ENCODE data around the gene KIFC1. TPM values are rescaled to one million over a fixed set of nuclear protein-coding genes. Genes with fewer than 3 reads are reported as not detected.

The KIFC1 gene
- total RNA-seq, 3 donors from 2014 or later (not counting 1 experiment from before 2014, with no cell fraction given) = 2.7 to 4.6 (median 3.3) TPM

- TF ChIP-seq CTCF (IDR thresholded peaks at IDR 0.05) = no peak
- Histone ChIP-seq H3K36me3 (ENCODE audit: control insufficient read depth, insufficient read depth, low read length) (peaks cover under 1% of the 10 kb centered on the region), H3K4me3 (ENCODE audit: low read length) (no peak overlapping the region), H3K9me3 (ENCODE audit: control insufficient read depth, insufficient read depth, low read length) (no peaks in the 10 kb centered on the region), H3K27me3 (ENCODE audit: control insufficient read depth, insufficient read depth, low read length) (no peaks in the 10 kb centered on the region), H3K27ac (ENCODE audit: low read length) (no peak overlapping the region), H3K4me1 (ENCODE audit: control insufficient read depth, insufficient read depth, low read length) (peaks cover 34% of the 10 kb centered on the region)
- ATAC-seq (no peak), DNase-seq (peak in 1 of 2 donors; percentile 51)
- intact Hi-C loops (cut with micrococcal nuclease) = no loop called here
- Mint-ChIP-seq H3K27ac (peak overlapping the region in 1 of 2 donors; percentile 100), H3K4me1 (peaks cover 18 to 20% of the 10 kb centered on the region in 2 donors), H3K27me3 (ENCODE audit: low read depth in 2 of 2) (no peaks in the 10 kb centered on the region), H3K36me3 (no peaks in the 10 kb centered on the region), H3K4me3 (no peak overlapping the region), H3K9me3 (no peaks in the 10 kb centered on the region)
- WGBS (ENCODE audit: insufficient coverage) = 85% methylated on average over 5 of the region's 5 CpGs
These were observed 15.6 kb downstream of the KIFC1 start for GRCh38 chr6:33407132-33407718.

GRCh38 chr6:33410050-33410710, 18.6 kb downstream of the KIFC1 start:
- peak overlapping the region; percentile 92 for H3K4me3 Mint-ChIP-seq
- peaks cover 54% of the 10 kb centered on the region for H3K4me1 ChIP-seq (ENCODE audit: control insufficient read depth, insufficient read depth, low read length)

GRCh38 chr6:33410711-33411631, 19.3 kb downstream of the KIFC1 start, which contains the start of gene PHF1:
Gene PHF1 (plus strand): TSS chr6:33411014. CDS start chr6:33412264, 1,250 bp downstream.
- peaks cover 45 to 56% of the 10 kb centered on the region in 2 donors for H3K4me1 Mint-ChIP-seq

More at GRCh38 chr6:33410050-33410710, 18.6 kb downstream of the KIFC1 start:
- ATAC-seq (peak; percentile 69 to 86 (median 74)), DNase-seq (peak; percentile 95 to 98)
- Mint-ChIP-seq H3K4me1 (peaks cover 38 to 48% of the 10 kb centered on the region in 2 donors), H3K27me3 (ENCODE audit: low read depth in 2 of 2) (no peaks in the 10 kb centered on the region), H3K27ac (peak overlapping the region; percentile 100), H3K36me3 (no peaks in the 10 kb centered on the region), H3K9me3 (no peaks in the 10 kb centered on the region)
- Histone ChIP-seq H3K36me3 (ENCODE audit: control insufficient read depth, insufficient read depth, low read length) (peaks cover 28% of the 10 kb centered on the region), H3K4me3 (ENCODE audit: low read length) (peak overlapping the region; percentile 84), H3K27me3 (ENCODE audit: control insufficient read depth, insufficient read depth, low read length) (no peaks in the 10 kb centered on the region), H3K27ac (ENCODE audit: low read length) (peak overlapping the region; percentile 98), H3K9me3 (ENCODE audit: control insufficient read depth, insufficient read depth, low read length) (no peaks in the 10 kb centered on the region)
- TF ChIP-seq CTCF (IDR thresholded peaks at IDR 0.05) = no peak
- under 1% methylated on average over 62 of the region's 65 CpGs for WGBS (ENCODE audit: insufficient coverage)
- intact Hi-C loops (cut with micrococcal nuclease) = loop anchor here (1.0 to 5.0 kb wide), 6 partner anchors 8 to 208 kb away; partner anchors contain the start of genes CUTA, HSD17B8, KIFC1 and RXRB

More at GRCh38 chr6:33410711-33411631, 19.3 kb downstream of the KIFC1 start, which contains the start of gene PHF1:
- H3K27ac ChIP-seq (ENCODE audit: low read length) = peak within 1 kb of the TSS; percentile 98
- H3K4me3 ChIP-seq (ENCODE audit: low read length) = peak within 1 kb of the TSS; percentile 84
- H3K27ac Mint-ChIP-seq = peak within 1 kb of the TSS; percentile 100
- H3K4me3 Mint-ChIP-seq = peak within 1 kb of the TSS; percentile 92
- H3K27me3 ChIP-seq (ENCODE audit: control insufficient read depth, insufficient read depth, low read length) = no peaks in the 10 kb centered on the region
- no peak for TF ChIP-seq CTCF (IDR thresholded peaks at IDR 0.05)
- H3K4me1 ChIP-seq (ENCODE audit: control insufficient read depth, insufficient read depth, low read length) = peaks cover 54% of the 10 kb centered on the region
- DNase-seq (peak in 1 of 2 donors; percentile 88), ATAC-seq (peak in 2 of 3 donors; percentile 68 to 72)
- H3K27me3 Mint-ChIP-seq (ENCODE audit: low read depth in 2 of 2) = no peaks in the 10 kb centered on the region
- no peaks in the 10 kb centered on the region for H3K36me3 Mint-ChIP-seq
- H3K9me3 ChIP-seq (ENCODE audit: control insufficient read depth, insufficient read depth, low read length) = no peaks in the 10 kb centered on the region
- H3K36me3 ChIP-seq (ENCODE audit: control insufficient read depth, insufficient read depth, low read length) = peaks cover 36% of the 10 kb centered on the region
- no peaks in the 10 kb centered on the region for H3K9me3 Mint-ChIP-seq
- under 1% methylated on average over 59 of the region's 67 CpGs for WGBS (ENCODE audit: insufficient coverage)
- intact Hi-C loops (cut with micrococcal nuclease) = loop anchor here (1.0 to 5.0 kb wide), 6 partner anchors 7 to 209 kb away; partner anchors contain the start of genes CUTA, HSD17B8, KIFC1 and RXRB

Measured in natural killer cell (primary cell).